GF-D8 (cell line): ENCODE measurements around the gene B3GAT3.
"Not testable (repeated sequence)": the region's sequence is repeated elsewhere in the genome, so short reads cannot be mapped to it uniquely, and the experiment has no call there.

Experiments
- DNase-seq: peaks from one replicate; lab custom pipeline; 2025; lab: John Stamatoyannopoulos, UW

The B3GAT3 gene

DNA sequence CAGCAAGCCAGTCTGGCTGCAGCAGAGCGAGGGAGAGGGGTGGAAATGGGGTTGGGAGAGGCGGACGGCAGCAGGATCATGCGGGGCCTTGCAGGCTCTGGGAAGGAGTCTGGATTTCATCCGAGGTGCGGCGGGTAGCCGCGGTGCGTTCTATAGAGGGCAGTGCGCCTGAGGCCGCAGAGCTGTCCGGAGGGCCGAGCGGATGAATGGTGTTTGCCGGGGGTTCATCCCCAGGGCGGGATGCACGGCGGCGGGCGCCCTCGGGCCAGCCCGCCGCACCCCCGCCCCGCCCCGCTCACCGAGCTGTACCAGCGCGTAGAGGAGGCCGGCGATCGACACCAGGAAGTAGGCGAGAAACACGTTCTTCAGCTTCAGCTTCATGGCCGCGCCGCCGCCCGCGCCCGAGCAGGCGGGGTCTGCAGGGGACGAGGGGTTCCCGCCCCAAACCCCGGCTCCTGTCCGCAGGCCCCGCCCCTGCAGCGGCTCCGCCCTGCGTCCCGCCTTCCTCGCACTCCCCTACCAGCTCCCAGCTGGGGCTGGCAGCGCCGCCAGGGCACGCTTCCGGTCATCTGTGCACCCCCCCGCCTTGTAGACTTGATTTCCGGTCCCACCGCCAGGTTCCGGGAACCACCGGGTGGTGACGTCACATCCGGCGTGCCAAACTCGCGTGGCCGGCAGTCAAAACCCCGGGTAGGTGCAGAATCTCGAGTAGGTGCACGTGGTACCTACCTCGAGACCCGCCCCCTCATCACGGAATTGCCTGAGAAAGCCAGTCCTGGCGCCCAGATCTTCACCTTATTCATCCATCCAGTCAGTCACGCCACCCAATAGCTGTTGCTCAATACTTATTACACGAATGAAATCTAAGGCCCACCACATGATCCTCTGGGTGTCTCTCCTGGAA lies at the start of gene B3GAT3:
Gene B3GAT3 (minus strand): TSS at position 420 of the 904 bp plus-strand sequence. CDS start 39 bp downstream, at position 381.
- peak; percentile 84 for DNase-seq

DNA sequence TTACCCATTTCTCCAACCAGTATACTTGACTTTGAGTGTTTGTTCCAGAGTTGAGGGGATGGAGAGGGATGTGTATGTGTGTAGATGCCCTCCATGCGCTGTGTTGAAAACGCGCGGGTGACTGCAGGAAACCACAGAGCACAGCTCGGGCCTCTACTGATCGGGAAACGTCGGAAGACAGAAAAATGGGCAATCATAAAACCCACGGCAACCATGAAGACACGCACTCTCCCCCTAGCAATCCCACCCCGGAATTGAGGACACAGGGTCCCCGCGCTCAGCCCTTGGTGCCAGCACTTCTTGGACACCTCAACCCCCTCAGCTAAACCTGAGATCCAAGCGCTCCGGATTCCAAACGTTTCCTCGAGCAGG lies 49.4 kb upstream of the B3GAT3 start:
- DNase-seq = peak; percentile 71

DNA sequence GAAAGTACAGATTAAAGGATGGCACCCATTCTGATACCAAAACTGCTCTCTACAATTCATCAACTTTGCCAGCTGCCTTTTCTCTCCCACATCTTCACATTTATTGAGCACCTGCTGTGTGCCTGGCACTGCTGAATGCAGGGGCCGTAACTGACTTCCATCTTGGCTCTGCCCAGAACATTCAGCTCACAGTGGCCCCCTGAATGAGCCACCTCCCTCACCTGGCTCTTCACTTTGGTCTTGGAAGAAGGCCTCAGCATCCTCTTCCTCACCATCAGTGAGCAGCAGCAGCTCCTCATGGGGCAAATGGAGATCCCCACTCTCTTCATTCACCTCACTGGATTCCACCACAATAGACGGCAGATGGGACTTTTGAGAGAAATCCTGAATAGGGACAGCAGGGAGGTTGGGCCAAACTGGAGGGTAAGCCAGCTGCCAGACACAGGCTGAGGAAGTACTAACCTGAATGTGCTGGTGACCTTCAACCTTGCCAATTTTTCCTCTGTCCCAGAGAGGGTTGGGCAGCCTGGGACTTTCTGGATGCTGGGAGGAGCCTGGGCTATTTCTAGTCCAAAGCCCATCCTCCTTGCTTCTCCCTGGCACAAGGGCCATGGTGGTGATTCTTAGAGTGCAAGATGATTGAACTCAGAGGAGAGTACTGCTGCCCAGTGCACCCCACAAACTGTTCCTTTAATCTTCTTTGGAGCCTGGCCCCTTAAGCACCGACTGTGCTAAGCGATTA lies 47.8 kb upstream of the B3GAT3 start:
- no peak for DNase-seq

DNA sequence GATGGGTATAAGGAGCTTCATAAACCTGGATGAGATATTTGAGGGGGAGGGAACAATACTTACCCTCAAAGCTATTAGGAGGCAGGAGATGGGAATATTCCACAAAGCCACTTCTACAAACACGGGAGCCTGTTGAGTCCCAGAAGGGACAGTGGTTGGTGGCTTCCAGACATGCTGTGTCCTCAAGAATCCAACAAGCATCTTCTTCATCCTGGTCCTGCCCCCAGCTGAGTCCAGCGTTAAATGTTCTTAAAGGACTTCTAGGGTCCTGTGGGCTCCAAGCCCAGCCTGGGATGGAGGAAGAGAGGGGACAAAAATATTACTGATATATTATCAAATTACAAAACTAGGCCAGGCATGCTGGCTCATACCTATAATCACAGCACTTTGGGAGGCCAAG lies 45.7 kb upstream of the B3GAT3 start:
- no peak for DNase-seq

DNA sequence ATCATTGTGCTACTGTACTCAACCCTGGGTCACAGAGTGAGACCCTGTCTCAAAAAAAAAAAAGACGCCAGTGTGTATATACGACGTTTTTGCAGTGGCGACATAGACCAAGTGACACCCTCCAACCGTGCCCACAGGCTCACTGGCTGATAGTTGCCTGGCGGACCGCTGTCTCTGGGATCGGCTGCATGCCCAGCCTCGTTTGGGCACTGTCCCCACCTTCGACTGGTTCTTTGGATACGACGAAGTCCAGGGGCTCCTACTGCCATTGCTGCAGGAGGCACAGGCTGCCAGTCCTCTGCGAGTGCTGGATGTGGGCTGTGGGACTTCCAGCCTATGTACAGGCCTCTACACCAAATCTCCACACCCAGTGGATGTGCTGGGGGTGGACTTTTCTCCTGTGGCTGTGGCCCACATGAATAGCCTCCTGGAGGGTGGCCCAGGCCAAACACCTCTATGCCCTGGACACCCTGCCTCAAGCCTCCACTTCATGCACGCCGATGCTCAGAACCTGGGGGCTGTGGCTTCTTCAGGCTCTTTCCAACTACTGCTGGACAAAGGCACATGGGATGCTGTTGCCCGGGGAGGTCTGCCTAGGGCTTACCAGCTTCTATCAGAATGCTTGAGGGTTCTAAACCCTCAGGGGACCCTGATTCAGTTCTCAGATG lies 44.6 kb upstream of the B3GAT3 start:
- DNase-seq = no peak

DNA sequence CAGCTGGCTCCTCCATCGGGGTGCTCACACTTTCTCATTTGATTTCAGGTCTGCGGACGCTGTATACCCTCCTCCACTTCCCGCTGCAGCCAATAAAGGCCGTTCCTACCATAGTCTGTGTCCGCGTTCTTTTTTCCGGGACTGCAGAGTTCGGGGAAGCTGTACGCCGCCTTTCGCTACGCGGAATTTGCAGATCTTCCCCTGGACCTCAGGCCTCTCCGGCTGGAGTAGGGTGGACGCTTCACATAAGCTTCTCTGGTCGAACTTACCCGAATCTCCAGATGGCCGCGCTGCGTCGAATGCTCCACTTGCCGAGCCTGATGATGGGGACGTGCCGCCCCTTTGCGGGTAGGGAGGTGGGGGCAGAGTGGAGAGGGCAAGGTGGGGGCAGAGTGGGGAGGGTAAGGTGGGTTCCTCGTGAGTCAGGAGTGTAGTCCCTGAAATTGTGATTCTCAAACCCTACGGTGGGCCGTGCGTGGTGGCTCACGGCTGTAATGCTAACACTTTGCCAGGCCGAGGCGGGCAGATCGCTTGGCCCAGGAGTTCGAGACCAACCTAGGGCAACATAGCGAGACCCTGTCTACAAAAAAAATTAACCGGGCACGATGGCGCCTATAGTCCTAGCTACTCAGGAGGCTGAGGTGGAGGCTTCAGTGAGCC lies 43.9 kb upstream of the B3GAT3 start:
- peak; percentile 33 for DNase-seq

DNA sequence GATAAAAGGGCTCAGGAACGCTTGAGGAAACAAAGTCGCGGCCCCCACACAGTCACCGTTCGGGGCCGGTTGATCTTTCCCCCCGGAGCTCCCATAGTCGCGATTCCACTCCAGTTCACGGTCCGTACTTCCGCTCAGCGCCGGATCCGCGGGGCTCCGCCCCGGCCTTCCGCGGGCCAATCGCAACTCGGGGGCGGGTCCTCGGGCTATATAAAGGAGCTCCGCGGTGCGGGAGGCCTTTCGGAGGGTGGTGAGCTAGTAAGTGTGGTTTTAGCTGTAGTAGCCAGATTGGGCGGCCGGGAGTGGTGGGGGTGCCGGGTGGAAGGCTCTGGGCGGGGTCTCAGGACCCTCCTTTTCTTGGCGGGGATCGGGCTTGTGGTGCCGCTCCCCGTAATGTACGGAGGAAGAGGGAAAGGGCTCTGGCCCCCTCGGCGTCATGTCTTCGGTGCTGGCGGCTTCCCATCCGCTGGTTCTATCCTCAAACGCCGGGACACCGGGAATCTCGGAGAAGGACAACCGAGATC lies 43.4 kb upstream of the B3GAT3 start, which contains the start of the genes C11orf98 and CSKMT:
Gene C11orf98 (minus strand): TSS at position 136 of the 524 bp plus-strand sequence. CDS start 41 bp downstream, at position 95.
Gene CSKMT (plus strand): TSS at position 238 of the 524 bp plus-strand sequence. CDS start 568 bp downstream, outside the sequence.
- peak; percentile 78 for DNase-seq

DNA sequence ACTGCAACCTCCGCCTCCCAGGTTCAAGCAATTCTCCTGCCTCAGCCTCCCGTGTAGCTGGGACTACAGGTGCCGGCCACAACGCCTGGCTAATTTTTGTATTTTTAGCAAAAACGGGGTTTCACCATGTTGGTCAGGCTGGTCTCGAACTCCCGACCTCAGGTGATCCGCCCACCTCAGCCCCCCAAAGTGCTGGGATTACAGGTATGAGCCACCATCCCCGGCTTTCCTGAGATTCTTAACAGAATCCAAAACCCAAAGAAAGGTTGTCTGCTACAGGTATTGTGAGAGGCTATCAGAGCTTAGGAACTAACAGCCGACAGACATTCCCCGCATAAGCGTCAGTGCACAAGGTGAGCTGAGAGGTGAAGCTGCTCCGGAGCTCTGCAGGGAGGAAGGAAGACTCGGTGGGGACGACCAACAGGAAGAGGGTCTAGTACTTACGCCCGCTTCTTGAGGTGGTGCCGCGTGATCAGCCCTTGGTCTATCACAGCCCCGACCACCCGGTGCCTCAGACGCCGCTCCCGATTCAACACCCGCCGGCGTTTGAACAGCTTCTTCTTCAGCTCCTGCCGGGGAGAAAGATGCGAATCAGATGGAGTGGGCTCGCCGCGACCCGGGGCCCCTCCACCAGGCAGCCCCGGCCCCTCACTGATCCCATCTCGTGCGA lies 42.8 kb upstream of the B3GAT3 start:
- no peak for DNase-seq

DNA sequence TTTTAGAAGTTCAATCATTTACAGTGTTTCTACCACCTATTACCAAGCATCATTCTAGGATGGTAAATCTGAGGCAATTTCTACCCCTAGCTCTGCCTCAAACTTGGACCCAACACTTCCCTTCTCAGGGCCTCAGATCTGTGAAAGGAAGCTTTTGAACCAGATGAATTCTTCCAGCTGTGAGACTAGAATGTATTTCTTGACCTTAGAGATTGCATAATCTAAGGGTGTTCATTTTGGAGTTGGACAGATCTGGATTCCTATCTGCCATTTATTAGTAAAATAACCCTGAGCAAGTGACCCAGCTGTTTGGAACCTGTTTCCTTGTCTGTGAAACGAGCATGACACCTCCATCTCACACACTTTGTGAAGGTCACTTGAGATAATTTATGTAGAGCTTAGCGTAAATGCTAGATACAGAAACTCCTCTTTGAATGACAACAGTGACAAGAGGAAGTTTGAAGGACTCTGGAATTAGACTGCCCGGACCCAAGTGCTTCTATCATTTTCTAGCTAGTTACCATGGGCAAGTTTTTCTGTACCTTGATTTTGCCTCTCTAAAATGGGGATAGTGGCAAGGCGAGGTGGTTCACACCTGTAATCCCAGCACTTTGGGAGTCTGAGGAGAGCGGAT lies 35.1 kb upstream of the B3GAT3 start:
- DNase-seq = no peak

DNA sequence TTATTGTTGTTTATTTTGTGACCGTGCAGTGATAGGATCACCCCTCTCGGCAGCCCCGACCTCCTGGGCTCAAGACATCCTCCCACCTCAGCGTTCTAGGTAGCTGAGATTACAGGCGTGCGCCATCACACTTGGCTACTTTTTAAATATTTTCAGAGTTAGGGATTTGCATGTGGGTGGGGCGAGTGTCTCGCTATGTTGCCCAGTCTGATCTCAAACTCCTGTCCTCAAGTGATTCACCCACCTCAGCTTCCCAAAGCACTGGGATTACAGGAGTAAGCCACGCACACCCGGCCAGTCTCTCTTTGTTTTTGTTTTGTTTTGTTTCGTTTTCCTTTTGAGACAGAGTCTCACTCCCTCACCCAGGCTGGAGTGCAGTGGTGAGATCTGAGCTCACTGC lies 32.5 kb upstream of the B3GAT3 start:
- no peak for DNase-seq

DNA sequence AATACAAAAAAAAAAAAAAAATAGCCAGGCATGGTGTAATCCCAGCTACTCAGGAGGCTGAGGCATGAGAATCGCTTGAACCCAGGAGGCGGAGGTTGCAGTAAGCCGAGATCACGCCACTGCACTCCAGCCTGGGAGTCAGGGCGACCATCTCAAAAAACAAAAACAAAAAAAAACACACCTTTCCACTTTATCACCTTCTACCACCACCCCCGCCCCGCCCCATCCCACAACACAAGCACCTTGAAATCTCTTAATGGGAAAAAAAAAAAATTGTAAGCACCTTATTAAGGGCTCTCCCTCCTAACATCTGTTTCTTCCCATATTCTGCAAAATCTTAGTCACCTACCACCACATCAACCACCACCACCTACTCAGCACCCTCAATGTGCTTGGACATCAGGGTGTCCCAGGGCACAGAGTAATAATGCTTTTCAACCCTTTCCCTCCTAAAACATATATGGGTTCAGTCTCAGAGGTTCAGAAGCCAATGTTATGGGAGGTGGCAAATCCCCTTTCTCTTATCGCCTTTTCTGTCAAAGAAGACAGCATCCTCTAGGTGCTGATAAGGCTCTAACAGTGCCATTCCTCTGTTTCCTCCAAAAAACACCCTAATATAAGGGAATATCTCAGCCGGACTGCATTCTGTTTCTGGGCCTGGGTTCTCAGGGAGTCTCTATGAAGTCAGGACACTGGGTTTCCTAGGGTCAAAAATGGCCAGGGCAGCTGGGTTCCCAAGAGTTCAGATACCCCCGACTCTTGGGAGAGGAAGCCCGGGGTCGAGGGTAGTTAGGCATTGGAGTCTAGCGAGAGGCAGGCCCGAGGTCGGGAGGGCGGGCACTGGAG lies 30.6 kb upstream of the B3GAT3 start:
- DNase-seq = no peak

DNA sequence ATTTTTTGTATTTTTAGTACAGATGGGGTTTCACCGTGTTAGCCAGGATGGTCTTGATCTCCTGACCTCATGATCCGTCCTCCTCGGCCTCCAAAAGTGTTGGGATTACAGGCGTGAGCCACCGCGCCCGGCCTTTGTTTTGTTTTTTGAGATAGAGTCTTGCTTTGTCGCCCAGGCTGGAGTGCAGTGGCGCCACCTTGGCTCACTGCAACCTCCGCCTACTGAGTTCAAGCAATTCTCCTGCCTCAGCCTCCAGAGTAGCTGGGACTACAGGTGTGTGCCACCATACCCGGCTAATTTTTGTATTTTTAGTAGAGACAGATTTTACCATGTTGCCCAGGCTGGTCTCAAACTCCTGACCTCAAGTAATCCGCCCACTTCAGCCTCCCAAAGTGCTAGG lies 28.5 kb upstream of the B3GAT3 start:
- DNase-seq = not testable (repeated sequence)

DNA sequence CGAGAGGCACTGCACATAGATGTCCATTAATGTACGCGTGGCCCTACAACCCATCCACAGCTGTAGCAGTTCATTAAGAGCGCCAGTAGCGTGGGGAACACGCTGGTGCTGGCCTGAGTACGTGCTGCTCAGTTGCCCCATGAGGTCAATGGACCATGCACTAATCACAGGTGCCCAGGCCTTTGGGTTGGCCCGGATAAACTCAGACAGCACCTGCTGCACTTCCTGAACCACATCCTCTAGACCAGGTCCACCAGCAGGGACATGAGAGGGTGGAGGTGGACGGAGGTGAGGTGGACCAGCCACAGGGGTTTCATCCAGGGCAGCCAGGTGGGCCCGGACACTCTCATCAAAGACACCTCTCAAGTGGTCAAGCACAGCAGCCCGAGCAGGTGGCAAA lies 27.7 kb upstream of the B3GAT3 start:
- DNase-seq = no peak

DNA sequence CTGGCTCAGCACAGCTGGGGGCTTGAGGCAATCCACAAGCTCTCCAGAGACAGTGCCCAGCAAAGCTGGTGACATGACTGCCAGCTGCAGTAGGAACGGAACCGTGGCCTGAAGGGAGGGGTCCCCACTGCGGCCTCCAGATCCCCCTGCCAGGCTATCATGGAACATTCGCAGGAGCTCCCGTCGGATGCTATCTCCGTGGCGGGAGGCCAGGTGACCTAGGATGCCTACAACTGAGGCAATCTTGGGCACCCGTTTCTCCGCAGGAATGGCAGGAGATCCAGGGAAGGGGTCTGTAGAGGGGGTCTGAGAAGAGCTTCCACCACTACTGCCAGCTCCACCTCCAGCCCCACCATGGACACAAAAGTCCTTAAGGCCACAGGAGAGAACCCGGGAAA lies 27.2 kb upstream of the B3GAT3 start:
- DNase-seq = no peak

DNA sequence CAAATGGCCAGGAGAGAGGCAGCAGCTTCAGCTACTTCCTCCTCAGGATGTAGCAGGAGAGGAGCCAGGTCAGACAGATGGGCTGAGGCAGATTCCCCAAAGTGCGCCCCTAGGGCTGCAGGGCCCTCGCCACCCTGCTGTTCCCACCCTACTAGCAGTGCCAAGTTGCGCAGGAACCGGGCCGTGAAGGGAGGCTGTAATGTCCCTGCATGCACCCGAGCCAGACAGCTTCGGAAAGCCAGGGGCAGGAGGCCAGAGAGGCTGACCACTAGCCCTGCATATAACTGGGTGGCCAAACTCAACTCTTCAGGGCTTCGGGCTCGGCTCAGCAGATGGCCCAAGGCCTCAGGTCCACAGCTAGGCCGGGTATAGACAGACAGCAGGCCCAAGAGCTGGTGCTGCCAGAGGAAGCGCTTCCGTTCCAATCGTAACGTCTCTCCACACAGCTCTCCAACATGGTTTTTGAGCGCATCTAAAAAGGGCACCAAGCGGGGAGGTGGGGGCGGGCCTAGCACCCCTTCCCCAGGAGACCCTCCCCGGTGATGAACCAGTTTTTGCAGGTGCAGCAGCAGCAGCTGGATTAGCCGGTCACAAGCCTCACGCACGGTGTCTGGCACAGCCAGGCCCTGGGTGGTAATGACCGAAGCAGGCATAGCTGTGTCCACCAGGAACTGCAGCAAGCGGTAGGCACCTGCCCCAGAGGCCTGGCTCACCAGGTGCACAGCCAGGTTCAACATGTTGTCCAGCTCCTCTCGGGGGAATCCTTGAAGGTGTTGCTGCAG lies 26.6 kb upstream of the B3GAT3 start:
- no peak for DNase-seq

DNA sequence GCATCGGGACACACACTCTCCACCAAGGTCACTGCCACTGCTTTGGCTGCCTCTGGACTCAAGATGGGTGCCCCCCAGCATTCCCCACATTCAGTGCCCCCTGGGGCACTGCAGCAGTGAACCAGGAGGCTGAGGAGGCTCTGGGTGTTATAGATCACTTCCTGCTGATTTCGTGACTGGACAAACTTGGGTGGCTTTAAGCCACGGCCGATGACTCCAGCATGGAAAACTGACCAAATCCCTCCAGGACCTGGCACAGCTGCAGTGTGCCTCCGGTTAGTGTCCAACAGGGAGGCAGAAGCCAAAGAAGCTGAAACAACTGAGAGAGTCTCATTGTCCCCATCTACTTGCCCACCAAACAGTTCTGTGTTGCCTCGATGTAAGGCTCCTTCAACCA lies 25.8 kb upstream of the B3GAT3 start:
- DNase-seq = no peak

DNA sequence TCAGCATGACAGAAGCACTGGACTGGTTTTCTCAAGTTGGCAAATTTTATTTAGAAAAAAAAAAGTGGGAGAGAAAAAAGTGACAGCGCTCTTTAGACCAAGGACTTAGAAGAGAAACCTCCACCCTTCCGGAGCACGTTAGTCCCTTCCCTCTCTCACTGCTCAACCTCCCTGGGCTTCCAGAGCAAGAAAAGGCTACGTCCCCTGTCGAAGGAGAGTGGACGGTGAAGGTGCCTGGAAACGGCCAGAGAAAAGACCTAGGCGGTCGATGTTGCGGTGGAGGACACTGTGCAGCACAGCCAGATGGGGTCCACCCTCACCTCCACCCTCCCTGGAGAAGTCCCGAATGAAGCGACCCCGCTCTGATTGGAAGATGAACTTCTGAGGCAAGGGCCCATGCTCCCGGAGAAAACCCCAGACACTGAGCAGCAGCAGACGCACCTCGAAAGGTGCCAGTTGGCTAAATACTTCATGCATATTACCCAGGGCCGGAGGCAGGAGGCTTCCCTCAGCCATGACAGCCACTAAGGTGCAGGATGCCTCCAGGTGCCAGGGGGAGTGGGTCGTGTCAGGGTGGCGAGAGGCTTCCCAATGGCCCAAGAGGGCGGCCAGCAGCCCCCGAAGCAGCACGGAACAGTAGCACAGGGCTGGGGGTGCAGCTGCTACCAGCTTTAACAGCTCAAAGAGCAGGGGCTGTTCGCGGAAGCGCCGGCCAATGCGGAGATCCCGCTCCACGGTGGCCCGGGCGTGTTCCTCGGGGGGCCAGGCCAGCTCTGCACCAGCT lies 25.2 kb upstream of the B3GAT3 start:
- DNase-seq = no peak
